ENCODE measurements around the gene SLC6A20.
"Not testable (repeated sequence)": the region's sequence is repeated elsewhere in the genome, so short reads cannot be mapped to it uniquely, and the experiment has no call there.

Gene SLC6A20

DNA sequence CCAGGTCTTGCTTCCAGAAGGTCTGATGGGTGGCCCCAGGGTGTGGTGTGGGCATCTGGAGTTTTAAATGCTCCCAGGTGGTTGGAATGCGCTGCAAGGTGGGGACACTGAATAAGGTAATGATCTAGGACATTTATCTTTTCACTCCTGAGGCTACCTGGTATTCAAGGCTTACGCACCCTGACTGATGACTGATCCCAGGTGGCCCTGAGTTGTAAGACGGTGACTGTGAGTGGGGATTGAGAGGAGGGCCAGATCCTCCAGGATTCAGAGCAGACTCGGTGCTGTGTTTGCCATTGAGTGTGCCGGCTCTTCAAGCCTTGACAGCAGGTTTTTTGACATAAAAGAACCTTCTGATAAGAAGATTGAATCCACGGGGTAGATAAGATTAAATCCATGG lies 40.3 kb downstream of the SLC6A20 start:
- DNase-seq: no peak

DNA sequence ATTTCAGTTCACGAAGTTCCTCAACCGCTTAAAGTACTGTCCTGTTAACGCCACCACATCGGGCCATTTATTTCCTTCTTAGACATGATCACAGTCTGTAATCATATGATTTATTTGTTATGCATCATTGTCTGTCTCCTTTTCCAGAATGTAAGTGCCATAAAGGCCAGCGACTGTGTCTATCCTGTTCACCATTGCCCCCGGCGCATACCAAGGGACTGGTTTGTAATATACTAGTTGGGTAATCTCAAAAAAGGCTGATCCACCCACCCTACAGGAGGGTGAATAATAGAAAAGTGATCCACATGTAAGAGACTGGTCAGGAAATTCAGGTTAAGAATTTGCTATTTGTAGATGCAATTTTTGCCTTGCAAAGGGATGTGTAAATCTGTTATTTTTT lies 41.9 kb downstream of the SLC6A20 start:
- DNase-seq: no peak

DNA sequence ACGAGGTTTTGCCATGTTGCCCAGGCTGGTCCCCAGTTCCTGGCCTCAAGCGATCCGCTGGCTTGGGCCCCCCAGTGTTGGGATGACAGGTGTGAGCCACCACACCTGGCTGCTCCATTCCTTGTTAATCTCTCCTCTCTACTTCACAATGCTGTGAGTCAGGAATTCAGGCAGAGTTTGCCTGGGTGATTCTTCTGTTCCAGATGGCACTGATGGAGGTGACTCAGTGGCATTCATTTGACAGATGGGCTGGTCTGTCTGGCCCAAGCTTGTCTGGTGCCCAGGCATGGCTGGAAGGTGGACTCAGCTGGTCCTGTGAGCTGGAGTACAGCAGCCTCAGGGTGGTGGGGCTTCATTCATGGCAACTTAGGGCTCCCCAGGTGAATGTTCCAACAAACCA lies 43.2 kb downstream of the SLC6A20 start:
- no peak for DNase-seq

DNA sequence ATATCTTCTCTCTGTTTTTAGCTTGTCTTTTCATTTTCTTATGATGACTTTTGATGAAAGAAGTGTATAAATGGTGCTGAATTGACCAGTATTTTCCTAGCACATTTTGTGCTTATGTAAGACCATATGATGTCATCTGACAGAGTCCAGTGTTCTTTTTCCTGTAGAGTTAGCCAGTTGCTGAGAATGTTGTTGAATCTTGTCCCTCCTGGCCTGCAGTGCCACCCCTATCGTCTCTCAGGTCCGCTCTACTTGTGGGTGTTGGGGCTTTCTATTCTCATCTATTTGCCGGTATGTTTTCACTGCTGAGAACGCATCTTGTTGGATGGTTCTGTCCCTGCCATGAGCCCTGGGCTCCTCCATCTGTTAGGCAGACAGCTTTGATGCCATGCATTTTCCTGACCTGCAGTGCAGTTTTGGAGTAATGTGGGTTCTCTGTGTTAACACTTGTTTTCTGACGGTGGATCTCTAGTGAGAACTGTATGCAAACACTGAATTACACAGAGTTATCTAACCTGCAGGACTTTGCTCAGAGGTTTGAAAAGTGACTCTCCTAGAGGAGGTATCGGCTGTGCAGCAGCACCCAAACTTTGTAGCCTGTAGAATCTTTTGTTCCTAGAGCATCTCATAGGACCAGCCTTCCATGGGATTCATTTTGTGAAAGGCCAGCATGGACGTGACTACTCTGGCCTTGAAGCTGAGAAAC lies 44.6 kb downstream of the SLC6A20 start:
- DNase-seq: no peak

DNA sequence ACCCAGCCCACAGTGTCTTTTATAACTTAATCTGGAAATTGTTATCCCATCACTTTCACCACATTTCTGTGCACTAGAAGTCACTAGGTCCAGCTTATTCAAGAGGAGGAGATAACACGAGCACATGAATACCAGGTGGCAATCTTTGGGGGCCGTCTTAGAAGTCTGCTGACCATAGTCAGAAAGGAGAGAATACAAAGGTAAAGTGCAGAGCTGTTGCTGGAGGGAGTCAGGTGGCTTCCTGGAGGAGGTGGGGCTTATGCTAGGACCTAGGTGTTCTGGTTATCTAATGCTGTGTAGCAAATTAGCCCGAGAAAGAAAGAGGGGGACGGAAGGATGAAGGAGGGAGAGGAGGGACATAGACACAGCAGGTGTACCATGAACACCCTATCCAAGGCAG lies 46.5 kb downstream of the SLC6A20 start:
- no peak for DNase-seq

GRCh38 chr3:45749036-45749600 lies 47.2 kb downstream of the SLC6A20 start:
- DNase-seq: not testable (repeated sequence)

- no peak for DNase-seq
These were observed 48.3 kb downstream of the SLC6A20 start for GRCh38 chr3:45748068-45748467.

DNA sequence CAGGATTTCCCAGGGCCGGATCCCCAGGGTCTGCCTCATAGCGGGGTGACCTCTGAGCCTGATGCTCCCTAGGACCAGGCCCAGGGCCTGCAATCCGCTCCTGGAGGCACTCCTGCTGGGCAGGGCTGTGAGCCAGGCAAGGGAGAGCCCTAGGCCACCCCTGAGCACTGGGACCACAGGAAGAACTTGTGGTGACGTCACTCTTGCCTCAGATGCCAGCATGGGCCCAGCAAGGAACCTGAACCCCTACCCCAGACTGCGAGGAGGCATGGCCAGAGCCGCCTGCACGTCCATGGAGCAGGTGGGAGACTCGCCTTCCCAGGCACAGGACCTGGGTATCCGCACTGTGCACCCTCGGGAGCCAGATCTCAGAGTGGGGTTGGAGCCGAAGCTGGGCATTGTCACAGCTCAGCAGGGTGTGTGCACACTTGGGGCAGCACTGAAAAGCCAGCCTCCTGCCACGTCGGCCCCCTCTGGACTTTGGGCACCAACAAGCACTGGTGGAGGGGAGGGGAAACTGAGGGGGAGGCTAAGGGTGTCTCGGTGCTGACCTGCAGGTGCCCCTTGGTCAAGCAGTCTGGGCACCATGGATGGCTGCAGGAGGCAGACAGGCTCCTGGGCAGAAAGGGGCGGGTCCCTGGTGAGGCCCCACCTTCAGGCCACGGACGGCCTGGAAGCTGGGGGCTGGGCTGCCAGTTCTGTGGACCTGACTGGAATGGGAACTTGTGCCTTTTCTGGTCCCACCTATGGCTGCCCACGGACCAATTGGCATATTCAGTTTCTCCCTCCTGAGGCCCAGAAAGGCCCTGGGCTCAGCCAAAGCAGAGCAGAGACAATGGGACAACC lies 49.3 kb downstream of the SLC6A20 start:
- no peak for DNase-seq

GRCh38 chr3:45746165-45746776 lies 50.1 kb downstream of the SLC6A20 start:
- DNase-seq: no peak

- DNase-seq: no peak
These were observed 53.8 kb downstream of the SLC6A20 start for GRCh38 chr3:45742461-45743089.

DNA sequence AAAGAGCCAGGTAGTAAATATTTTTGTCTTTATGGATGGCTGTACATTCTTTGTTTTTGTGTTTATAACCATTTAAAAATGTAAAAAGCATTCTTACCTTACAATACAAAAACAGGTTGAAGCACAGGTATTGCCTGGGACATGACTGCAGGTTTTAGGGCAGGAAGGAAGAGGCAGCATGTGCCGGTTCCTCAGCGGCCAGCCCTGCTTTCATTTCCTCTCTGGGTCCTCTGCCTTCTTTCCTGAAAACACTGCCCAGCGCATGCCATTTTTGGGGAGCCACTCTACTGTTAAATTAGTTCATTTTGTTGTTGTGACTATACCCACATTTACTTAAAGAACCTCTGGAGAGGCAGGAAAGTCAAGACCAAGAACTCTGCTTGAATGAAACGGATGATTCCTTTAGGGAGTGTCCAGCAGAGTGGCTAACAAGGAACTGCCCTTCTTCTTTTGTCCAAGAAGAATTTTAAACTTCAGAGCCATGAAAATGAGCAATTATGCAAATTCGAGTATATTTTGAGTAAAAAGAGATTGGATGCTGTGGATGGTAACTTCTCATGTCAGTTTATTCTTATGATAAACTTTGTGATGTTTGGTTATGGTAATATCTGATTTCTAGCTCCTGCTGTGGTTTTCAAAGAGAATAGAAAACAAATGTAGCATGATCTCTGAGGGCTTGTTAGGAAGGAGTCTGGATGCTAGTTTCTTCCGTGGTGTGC lies 54.4 kb downstream of the SLC6A20 start:
- no peak for DNase-seq

GRCh38 chr3:45741247-45741646 lies 55.1 kb downstream of the SLC6A20 start:
- no peak for DNase-seq

DNA sequence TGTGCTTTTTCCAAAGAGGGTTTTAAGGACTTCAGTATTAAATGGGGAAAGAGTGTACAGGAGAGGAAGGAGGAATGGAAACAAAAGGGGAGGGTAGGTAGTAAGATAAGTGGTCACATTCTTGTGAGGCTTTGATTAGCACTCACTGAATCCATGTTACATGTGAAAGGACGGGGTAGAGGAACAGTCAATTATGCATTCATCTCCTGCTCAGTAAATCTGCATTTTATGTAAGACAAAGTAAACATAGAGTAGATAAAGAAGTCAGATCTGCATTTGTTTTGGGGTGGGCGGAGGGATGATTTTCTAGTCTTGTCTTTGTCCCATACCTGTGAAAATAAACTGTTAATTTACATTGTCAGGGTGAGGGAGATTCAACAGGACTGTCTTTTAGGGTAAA lies 56.3 kb downstream of the SLC6A20 start:
- no peak for DNase-seq

DNA sequence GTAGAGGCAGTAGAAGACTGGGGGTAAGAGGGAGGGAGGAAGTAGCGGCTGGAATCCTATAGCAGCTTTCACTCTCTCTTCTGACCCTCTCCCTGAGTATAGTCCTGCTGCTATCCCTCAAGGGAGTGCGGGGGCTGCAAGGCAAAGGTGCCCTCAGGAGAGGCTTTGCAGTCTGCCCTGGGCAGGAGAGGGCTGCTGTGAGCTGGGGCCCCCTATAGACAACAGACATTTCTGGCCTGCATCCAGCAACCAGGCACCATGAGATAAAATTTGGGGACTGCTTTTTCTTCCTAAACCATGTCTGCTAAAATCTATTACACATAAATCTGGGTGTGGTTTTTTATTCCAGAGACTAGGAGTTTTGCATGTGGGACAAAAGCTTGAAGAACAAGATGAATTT lies 59.1 kb downstream of the SLC6A20 start:
- DNase-seq: no peak

- DNase-seq: no peak
These were observed 59.6 kb downstream of the SLC6A20 start for GRCh38 chr3:45736707-45737106.

- DNase-seq: no peak
These were observed 65.8 kb downstream of the SLC6A20 start for GRCh38 chr3:45730409-45731154.

GRCh38 chr3:45729614-45730013 lies 66.7 kb downstream of the SLC6A20 start:
- DNase-seq: no peak

DNA sequence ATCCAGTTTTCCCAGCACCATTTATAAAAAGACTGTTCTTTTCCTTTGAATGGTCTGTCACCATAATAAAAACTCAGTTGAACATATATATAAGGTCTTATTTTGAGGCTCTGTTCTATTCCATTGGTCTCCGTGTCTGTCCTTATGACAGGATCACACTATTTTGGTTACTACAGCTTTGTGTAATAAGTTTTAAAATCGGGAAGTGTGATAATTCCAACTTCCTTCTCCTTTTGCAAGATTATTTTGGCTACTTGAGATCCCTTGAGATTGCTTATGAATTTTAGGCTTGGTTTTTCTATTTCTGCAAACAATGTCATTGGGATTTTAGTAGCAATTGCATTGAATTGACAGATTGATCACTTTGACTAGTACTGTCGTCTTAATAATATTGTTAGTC lies 71.4 kb downstream of the SLC6A20 start:
- peak; percentile 39 for DNase-seq

DNA sequence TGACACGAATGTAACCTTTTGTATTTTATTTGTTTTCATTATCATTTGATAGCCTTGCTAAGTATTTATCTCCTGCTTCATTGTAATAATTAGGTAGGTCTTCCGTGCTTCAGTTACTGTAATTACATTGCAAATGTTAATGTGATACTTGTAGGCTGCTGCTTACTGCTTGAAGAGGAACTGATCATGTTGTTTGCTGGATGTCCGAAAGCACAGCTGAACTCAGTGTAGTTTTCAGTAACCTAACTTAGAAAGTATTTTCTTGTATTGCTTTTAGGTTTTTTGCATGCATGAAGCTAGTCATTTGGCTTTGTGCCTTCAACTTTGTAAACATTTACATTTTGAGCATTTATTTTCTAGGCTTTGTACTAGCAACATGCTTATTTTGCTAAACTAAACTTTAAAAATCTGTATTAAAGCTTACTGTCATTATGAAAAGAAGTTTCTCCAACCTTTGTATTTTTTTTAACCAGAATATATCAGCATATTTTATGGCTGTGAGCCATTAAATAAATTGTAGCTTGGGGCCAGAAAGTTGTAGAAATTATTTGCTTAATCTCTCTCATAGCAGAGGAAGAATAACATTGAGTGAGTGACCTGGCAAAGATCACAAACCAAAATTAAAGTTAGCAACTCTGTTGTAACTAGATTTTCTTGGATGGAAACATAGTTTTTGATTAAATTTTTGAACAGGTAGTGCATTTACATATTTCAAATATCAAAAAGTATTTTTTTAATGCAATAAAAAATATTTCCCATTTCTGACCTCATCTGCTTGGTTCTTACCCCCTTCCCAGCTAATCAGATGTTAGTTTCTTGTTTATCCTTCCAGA lies 76.5 kb downstream of the SLC6A20 start:
- no peak for DNase-seq

DNA sequence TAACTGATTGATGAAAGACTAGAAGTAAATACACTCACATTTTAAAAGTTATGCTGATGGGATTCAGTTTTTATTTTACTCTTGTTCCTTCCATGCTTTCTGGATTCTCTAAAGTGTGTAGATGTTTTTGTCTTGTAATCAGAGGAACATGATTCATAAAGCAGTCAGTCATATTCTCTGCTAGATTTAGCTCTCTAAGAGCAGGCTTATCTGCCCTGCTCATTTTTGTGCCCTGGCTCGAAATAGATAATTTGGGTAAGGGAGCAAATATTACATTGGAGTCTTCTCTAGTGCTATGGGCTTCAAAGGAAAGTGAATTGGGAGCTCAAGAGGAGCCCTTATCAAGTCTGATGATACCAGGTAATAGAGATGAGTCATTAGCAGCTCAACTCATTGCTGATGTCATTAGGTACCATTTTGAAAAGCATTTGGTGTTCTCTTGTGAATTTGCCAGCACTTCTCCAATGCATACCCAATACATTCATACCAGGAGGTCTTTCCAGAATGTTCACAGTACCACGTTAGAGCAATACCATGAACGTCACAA lies 79.5 kb downstream of the SLC6A20 start:
- no peak for DNase-seq
